ENCODE measurements around the gene AP1G2. TPM values are rescaled to one million over a fixed set of nuclear protein-coding genes. Genes with fewer than 3 reads are reported as not detected.
A peak's percentile ranks its signal among the peaks of the same experiment; 100 is the strongest.

Gene AP1G2
- total and polyA plus RNA-seq, 2 of the 13 experiments (the other 11 are each of a cell fraction or from before 2014, with no cell fraction given) = 96.9 to 611 TPM

- TF ChIP-seq ZBTB4 (CRISPR knock-in tag; IDR thresholded peaks at IDR 0.05; ENCODE audit: borderline replicate concordance) = no peak
- TF ChIP-seq RFX5 (IDR thresholded peaks at IDR 0.05; ENCODE audit: low read depth, low read length) = peak; percentile 50
Observed at GRCh38 chr14:23573384-23574015, 5.9 kb upstream of the AP1G2 start (continued).

GRCh38 chr14:23572836-23573235 lies 5.2 kb upstream of the AP1G2 start:
- in situ Hi-C loops (cut with HindIII; ENCODE audit: extremely low pct_ligation_motif_present, low pct_unique_long_range_greater_than_20kb) (no loop called here), intact Hi-C loops (cut with micrococcal nuclease; ENCODE audit: unreplicated experiment) (no loop called here)
- ChIA-PET POLR2A (interaction anchor here (2.0 to 6.5 kb wide), 8 partner anchors 8 to 65 kb away, joined by 5 to 113 read pairs (median 10); partner anchors contain the start of genes DHRS2 and THTPA), CTCF (ENCODE audit: low intra/inter-chr PET ratio, low total read pairs) (no interaction called here)
- no peak for FAIRE-seq
- peak overlapping the region; percentile 76 for H3K4me2 ChIP-seq (ENCODE audit: low read depth, low read length)
- ATAC-seq = no peak
- no peak overlapping the region for H3K27ac ChIP-seq (ENCODE audit: extremely low read length, insufficient read depth, low read length)
- peak; percentile 3 for DNase-seq (ENCODE audit: low spot score)
- peak overlapping the region in 1 of 3 experiments; percentile 51; a peak in 1 of 6 replicates for H3K4me3 ChIP-seq (replicated peaks in 1 of 3; ENCODE audit: insufficient read depth in 1 of 3, low read depth in 2 of 3, low read length in 3 of 3)
- peaks cover 52% of the 10 kb centered on the region for H3K4me1 ChIP-seq (ENCODE audit: insufficient read depth, low read length)
- H3K9me3 ChIP-seq (ENCODE audit: low read length) = no peaks in the 10 kb centered on the region
- no peaks in the 10 kb centered on the region for H3K36me3 ChIP-seq (replicated peaks in 1 of 2; ENCODE audit: control insufficient read depth in 1 of 2, insufficient read depth in 2 of 2, low read length in 2 of 2)
- peak overlapping the region; percentile 9; the same call in 1 of the 2 replicates for H3K9ac ChIP-seq (ENCODE audit: insufficient read depth, low read depth, low read length)
- H3K79me2 ChIP-seq (ENCODE audit: insufficient read depth, low read length) = no peaks in the 10 kb centered on the region
- BruUV-seq (replicated peaks) = no TSS peak
- 34% methylated on average over 4 of the region's 4 CpGs for WGBS (ENCODE audit: low lambda C conversion rate)
- H4K20me1 ChIP-seq (ENCODE audit: insufficient read depth, low read length) = no peaks in the 10 kb centered on the region
- peaks cover 2 to 8% of the 10 kb centered on the region in 2 experiments; a peak in 2 of 5 replicates for H3K27me3 ChIP-seq (ENCODE audit: control insufficient read depth in 1 of 2, insufficient read depth in 2 of 2, low read length in 2 of 2)
- H2AFZ ChIP-seq (ENCODE audit: low read length) = peak overlapping the region; percentile 11
- TF ChIP-seq ZNF503 (CRISPR knock-in tag; IDR thresholded peaks at IDR 0.05) = no peak
- no peak for TF ChIP-seq ZNF484 (CRISPR knock-in tag; IDR thresholded peaks at IDR 0.05; ENCODE audit: borderline replicate concordance, low read depth)
- TF ChIP-seq, protein P1, sequence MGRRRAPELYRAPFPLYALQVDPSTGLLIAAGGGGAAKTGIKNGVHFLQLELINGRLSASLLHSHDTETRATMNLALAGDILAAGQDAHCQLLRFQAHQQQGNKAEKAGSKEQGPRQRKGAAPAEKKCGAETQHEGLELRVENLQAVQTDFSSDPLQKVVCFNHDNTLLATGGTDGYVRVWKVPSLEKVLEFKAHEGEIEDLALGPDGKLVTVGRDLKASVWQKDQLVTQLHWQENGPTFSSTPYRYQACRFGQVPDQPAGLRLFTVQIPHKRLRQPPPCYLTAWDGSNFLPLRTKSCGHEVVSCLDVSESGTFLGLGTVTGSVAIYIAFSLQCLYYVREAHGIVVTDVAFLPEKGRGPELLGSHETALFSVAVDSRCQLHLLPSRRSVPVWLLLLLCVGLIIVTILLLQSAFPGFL (CRISPR knock-in tag; IDR thresholded peaks at IDR 0.05) = no peak
- TF ChIP-seq, protein P2, sequence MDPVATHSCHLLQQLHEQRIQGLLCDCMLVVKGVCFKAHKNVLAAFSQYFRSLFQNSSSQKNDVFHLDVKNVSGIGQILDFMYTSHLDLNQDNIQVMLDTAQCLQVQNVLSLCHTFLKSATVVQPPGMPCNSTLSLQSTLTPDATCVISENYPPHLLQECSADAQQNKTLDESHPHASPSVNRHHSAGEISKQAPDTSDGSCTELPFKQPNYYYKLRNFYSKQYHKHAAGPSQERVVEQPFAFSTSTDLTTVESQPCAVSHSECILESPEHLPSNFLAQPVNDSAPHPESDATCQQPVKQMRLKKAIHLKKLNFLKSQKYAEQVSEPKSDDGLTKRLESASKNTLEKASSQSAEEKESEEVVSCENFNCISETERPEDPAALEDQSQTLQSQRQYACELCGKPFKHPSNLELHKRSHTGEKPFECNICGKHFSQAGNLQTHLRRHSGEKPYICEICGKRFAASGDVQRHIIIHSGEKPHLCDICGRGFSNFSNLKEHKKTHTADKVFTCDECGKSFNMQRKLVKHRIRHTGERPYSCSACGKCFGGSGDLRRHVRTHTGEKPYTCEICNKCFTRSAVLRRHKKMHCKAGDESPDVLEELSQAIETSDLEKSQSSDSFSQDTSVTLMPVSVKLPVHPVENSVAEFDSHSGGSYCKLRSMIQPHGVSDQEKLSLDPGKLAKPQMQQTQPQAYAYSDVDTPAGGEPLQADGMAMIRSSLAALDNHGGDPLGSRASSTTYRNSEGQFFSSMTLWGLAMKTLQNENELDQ (CRISPR knock-in tag; IDR thresholded peaks at IDR 0.05; ENCODE audit: borderline replicate concordance) = no peak
- TF ChIP-seq JUND (CRISPR knock-in tag; IDR thresholded peaks at IDR 0.05) = peak; percentile 19; the same call in 1 of the 2 replicates
- no peak for TF ChIP-seq PAX8 (CRISPR knock-in tag; IDR thresholded peaks at IDR 0.05; ENCODE audit: borderline replicate concordance)
- no peak for TF ChIP-seq GMEB1 (CRISPR knock-in tag; IDR thresholded peaks at IDR 0.05; ENCODE audit: borderline replicate concordance)
- TF ChIP-seq HNF4A (CRISPR knock-in tag; IDR thresholded peaks at IDR 0.05) = no peak
- TF ChIP-seq ZNF143 (CRISPR knock-in tag; IDR thresholded peaks at IDR 0.05) = no peak
